Large intestine (tissue), 3 donors: ENCODE results near the gene GASK1B. TPM values are rescaled to one million over a fixed set of nuclear protein-coding genes. Genes with fewer than 3 reads are reported as not detected.
A peak's percentile ranks its signal among the peaks of the same experiment; 100 is the strongest.

Source experiments
- DNase-seq, 2 donors: peaks; one replicate each; pipeline versions ENCODE4 v3.0.0 to v3.0.0-alpha.2; 2013
- H3K27ac ChIP-seq: one replicate; pipeline ENCODE4 v1.5.1; 2013; ENCODE audit warnings: low read length
- H3K27me3 ChIP-seq: 2 replicates; pipeline ENCODE4 v1.6.1; 2013; ENCODE audit warnings: low read length; ENCODE audit not compliant: control insufficient read depth, insufficient read depth
- H3K36me3 ChIP-seq: 2 replicates; pipeline ENCODE4 v1.6.1; 2013; ENCODE audit warnings: low read length; ENCODE audit not compliant: control insufficient read depth, insufficient read depth
- H3K4me1 ChIP-seq: one replicate; pipeline ENCODE4 v1.6.1; 2013; ENCODE audit warnings: low read length; ENCODE audit not compliant: control insufficient read depth, insufficient read depth
- H3K4me3 ChIP-seq: one replicate; pipeline ENCODE4 v1.5.1; 2013; ENCODE audit warnings: low read length
- H3K9me3 ChIP-seq: one replicate; pipeline ENCODE4 v1.6.1; 2013; ENCODE audit warnings: mild to moderate bottlenecking, low read depth, low read length, moderate library complexity; ENCODE audit not compliant: control insufficient read depth
- WGBS: methylation state at CpG from one replicate; pipeline ENCODE4 v1.1.5; 2013; ENCODE audit warnings: low lambda C conversion rate; ENCODE audit not compliant: insufficient coverage; 5-methylcytosine and 5-hydroxymethylcytosine counted together
- polyA plus RNA-seq: library from polyadenylated mRNA; unstranded; fragments of 120-200 nt; gene quantifications from one replicate; pipeline ENCODE4 v1.2.1, GENCODE V29; 2013

The GASK1B gene
- polyA plus RNA-seq, 1 donor = 39.6 TPM

DNA sequence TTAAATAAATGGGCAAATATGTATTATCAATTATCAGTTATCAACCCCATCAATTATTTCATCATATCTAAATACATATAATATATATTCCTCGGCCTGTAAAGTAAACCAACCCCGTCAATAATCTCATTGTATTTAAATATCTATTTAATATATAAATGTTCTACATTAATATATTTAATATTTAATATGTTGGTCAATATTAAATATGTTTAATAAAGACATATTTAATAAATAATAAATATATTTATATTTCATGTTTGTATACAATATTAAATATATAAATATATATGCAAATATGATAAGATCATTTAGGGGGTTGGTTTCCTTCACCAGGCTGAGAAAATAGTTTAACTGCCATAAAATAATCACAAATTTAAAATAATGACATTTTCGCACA, 31.1 kb upstream of the GASK1B start:
- peaks cover 3% of the 10 kb centered on the region for H3K36me3 ChIP-seq
- H3K4me3 ChIP-seq = no peak overlapping the region
- no CpG with 5 or more reads among the region's 3 CpGs for WGBS
- no peaks in the 10 kb centered on the region for H3K27me3 ChIP-seq
- H3K9me3 ChIP-seq = no peaks in the 10 kb centered on the region
- no peak for DNase-seq
- H3K27ac ChIP-seq = no peak overlapping the region
- H3K4me1 ChIP-seq = peaks cover 10% of the 10 kb centered on the region

GRCh38 chr4:158203436-158203835, 30.6 kb upstream of the GASK1B start:
- Histone ChIP-seq H3K9me3 (no peaks in the 10 kb centered on the region), H3K4me3 (no peak overlapping the region), H3K36me3 (peaks cover 4% of the 10 kb centered on the region), H3K27me3 (no peaks in the 10 kb centered on the region), H3K4me1 (peaks cover 7% of the 10 kb centered on the region), H3K27ac (no peak overlapping the region)
- 100% methylated on average over 1 of the region's 2 CpGs for WGBS
- DNase-seq = no peak

GRCh38 chr4:158202481-158202880, 29.7 kb upstream of the GASK1B start:
- Histone ChIP-seq H3K27me3 (no peaks in the 10 kb centered on the region), H3K36me3 (peaks cover 4% of the 10 kb centered on the region), H3K9me3 (no peaks in the 10 kb centered on the region), H3K4me3 (no peak overlapping the region), H3K27ac (no peak overlapping the region), H3K4me1 (peaks cover 7% of the 10 kb centered on the region)
- DNase-seq = no peak
- 100% methylated on average over 1 of the region's 1 CpG for WGBS

GRCh38 chr4:158201876-158202275, 29.1 kb upstream of the GASK1B start:
- H3K4me3 ChIP-seq = no peak overlapping the region
- H3K27ac ChIP-seq = no peak overlapping the region
- H3K4me1 ChIP-seq = peaks cover 7% of the 10 kb centered on the region
- peak in 1 of 2 donors; percentile 32 for DNase-seq
- peaks cover 4% of the 10 kb centered on the region for H3K36me3 ChIP-seq
- H3K27me3 ChIP-seq = no peaks in the 10 kb centered on the region
- H3K9me3 ChIP-seq = no peaks in the 10 kb centered on the region

DNA sequence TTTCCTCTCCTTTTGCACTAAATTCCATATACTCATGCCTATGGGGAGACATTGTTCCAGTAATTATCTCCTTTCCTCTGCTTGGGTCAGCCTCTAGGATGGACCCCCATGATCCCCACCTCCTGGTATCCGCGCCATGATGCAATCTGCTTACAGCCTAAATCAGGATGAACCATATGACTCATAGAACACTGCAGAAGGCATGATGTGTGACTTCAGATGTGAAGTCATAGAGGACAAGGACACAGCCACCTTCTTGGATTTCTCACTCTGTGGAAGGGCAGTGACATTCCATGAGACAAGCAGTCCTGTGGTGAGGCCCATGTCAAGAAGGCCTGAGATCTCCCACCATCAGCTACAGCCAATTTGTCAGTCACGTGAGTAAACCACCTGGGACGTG, 28.5 kb upstream of the GASK1B start:
- H3K4me3 ChIP-seq = no peak overlapping the region
- peaks cover 4% of the 10 kb centered on the region for H3K36me3 ChIP-seq
- no CpG with 5 or more reads among the region's 4 CpGs for WGBS
- H3K4me1 ChIP-seq = peaks cover 7% of the 10 kb centered on the region
- H3K27me3 ChIP-seq = no peaks in the 10 kb centered on the region
- H3K9me3 ChIP-seq = no peaks in the 10 kb centered on the region
- no peak for DNase-seq
- no peak overlapping the region for H3K27ac ChIP-seq

- 80% methylated on average over 2 of the region's 3 CpGs for WGBS
- Histone ChIP-seq H3K36me3 (peaks cover 4% of the 10 kb centered on the region), H3K27ac (no peak overlapping the region), H3K4me1 (peaks cover 7% of the 10 kb centered on the region), H3K27me3 (no peaks in the 10 kb centered on the region), H3K9me3 (no peaks in the 10 kb centered on the region), H3K4me3 (no peak overlapping the region)
- DNase-seq = no peak
Observed at GRCh38 chr4:158200214-158200613, 27.4 kb upstream of the GASK1B start.

- peaks cover 7% of the 10 kb centered on the region for H3K4me1 ChIP-seq
- no CpG with 5 or more reads among the region's 5 CpGs for WGBS
- no peak for DNase-seq
- H3K9me3 ChIP-seq = no peaks in the 10 kb centered on the region
- H3K36me3 ChIP-seq = peaks cover 4% of the 10 kb centered on the region
- H3K27ac ChIP-seq = no peak overlapping the region
- H3K27me3 ChIP-seq = no peaks in the 10 kb centered on the region
- H3K4me3 ChIP-seq = no peak overlapping the region
Observed at GRCh38 chr4:158197194-158197776, 24.5 kb upstream of the GASK1B start.

DNA sequence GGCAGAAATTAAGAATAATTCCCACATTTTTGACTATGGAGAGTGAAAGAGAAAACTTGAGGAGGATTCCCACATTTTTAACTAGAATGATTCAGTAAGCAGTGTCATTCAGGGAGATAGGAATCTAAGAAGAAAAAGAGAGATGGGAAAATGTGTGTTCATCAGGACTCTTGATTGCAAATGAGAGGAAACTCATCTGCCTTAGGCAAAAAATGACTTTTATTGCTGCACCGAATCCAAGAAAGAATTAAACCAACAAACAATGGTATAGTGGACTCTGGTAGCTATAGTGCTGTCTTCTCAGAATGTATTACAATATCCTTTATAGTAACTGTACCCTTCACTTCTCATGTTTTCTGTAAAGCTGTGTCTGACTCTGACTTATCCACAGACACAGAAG, 22.5 kb upstream of the GASK1B start:
- H3K4me1 ChIP-seq = no peaks in the 10 kb centered on the region
- no peak overlapping the region for H3K4me3 ChIP-seq
- no peak for DNase-seq
- no peak overlapping the region for H3K27ac ChIP-seq
- WGBS = no CpG with 5 or more reads among the region's 1 CpG
- peaks cover 4% of the 10 kb centered on the region for H3K36me3 ChIP-seq
- no peaks in the 10 kb centered on the region for H3K27me3 ChIP-seq
- H3K9me3 ChIP-seq = no peaks in the 10 kb centered on the region

- Histone ChIP-seq H3K4me1 (no peaks in the 10 kb centered on the region), H3K36me3 (no peaks in the 10 kb centered on the region), H3K27me3 (no peaks in the 10 kb centered on the region), H3K27ac (no peak overlapping the region), H3K4me3 (no peak overlapping the region), H3K9me3 (no peaks in the 10 kb centered on the region)
- WGBS = 80% methylated on average over 1 of the region's 3 CpGs
- peak in 1 of 2 donors; percentile 40 for DNase-seq
Observed at GRCh38 chr4:158193171-158193749, 20.4 kb upstream of the GASK1B start.

DNA sequence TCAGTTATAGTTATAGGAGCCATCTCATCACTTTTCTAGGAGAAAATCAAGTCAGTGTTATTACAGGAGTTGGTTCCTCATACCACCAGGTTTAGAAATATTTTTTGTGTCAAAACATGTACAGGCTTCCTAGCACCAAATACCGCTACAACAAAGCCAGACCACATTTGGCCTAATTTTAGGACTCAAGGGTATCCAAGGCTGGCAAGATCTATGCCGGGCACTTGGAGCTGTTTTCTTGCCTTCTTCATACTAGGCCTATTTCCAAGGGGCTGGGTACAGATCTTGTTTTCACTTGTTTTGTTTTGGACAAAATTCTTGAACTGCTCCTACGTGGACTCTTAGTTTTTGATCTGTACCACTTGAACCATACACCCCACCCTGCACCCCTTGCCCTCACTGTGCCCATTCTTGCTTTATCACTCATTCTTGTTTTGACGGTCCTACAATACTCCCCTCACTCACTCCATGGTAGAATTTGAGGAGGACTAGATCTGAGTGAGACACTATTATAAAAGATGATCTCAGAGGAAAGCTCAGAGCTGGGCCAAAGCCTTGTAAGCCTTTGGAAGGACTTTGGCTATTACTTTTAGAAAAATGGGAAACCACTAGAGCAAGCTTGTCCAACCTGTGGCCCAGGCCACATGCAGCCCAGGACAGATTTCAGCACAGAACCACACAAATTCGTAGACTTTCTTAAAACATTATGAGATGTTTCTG, 19.8 kb upstream of the GASK1B start:
- no peaks in the 10 kb centered on the region for H3K27me3 ChIP-seq
- H3K4me3 ChIP-seq = no peak overlapping the region
- H3K4me1 ChIP-seq = no peaks in the 10 kb centered on the region
- H3K36me3 ChIP-seq = no peaks in the 10 kb centered on the region
- H3K9me3 ChIP-seq = no peaks in the 10 kb centered on the region
- no peak overlapping the region for H3K27ac ChIP-seq
- 93% methylated on average over 2 of the region's 5 CpGs for WGBS
- DNase-seq = no peak

DNA sequence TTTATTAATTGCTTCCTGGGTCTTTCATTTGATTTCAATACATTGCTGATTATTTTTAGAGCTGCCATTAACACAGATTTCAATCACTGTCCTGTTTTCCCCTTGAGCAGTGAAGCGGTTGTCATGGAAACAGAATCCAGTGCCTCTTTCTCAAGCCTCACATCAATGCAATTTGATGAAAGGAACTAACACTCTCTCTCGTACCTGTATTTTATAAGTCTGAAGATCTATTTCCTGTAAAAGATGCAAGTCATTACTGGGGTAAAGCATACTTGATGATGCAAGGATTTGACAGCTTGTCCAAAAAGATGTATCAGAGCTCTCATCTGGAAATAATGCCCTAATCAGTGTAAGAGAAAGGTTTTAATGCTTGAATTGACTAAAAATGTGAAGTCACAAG, 17.9 kb upstream of the GASK1B start:
- 100% methylated on average over 1 of the region's 2 CpGs for WGBS
- Histone ChIP-seq H3K4me3 (no peak overlapping the region), H3K27ac (no peak overlapping the region), H3K27me3 (no peaks in the 10 kb centered on the region), H3K9me3 (no peaks in the 10 kb centered on the region), H3K4me1 (no peaks in the 10 kb centered on the region), H3K36me3 (peaks cover 2% of the 10 kb centered on the region)
- no peak for DNase-seq
